NCI-H2196 (cell line): Measurements from ENCODE around the gene RUBCN.
A peak's percentile ranks its signal among the peaks of the same experiment; 100 is the strongest.
"Not testable (repeated sequence)": the region's sequence is repeated elsewhere in the genome, so short reads cannot be mapped to it uniquely, and the experiment has no call there.

Experiments
- DNase-seq: peaks from one replicate; lab custom pipeline; 2025; ENCODE audit not compliant: unreplicated experiment; lab: John Stamatoyannopoulos, UW

RUBCN gene

GRCh38 chr3:197734667-197735318 is 1.9 kb downstream of the RUBCN start:
- DNase-seq, result no peak

- no peak for DNase-seq
Observed at GRCh38 chr3:197733042-197733441, 3.7 kb downstream of the RUBCN start.

- not testable (repeated sequence) for DNase-seq
Observed at GRCh38 chr3:197731483-197731882, 5.2 kb downstream of the RUBCN start.

GRCh38 chr3:197730770-197731169 is 5.9 kb downstream of the RUBCN start:
- DNase-seq, result not testable (repeated sequence)

GRCh38 chr3:197730200-197730599 is 6.5 kb downstream of the RUBCN start:
- peak; percentile 41 for DNase-seq

- no peak for DNase-seq
Observed at GRCh38 chr3:197728487-197728886, 8.2 kb downstream of the RUBCN start.

- DNase-seq, result not testable (repeated sequence)
Observed at GRCh38 chr3:197727878-197728277, 8.8 kb downstream of the RUBCN start.

GRCh38 chr3:197722734-197723133 is 14.0 kb downstream of the RUBCN start:
- DNase-seq, result no peak

GRCh38 chr3:197720694-197721093 is 16.0 kb downstream of the RUBCN start:
- no peak for DNase-seq

- DNase-seq, result no peak
Observed at GRCh38 chr3:197718891-197719290, 17.8 kb downstream of the RUBCN start.

- no peak for DNase-seq
Observed at GRCh38 chr3:197714251-197714650, 22.5 kb downstream of the RUBCN start.

- no peak for DNase-seq
Observed at GRCh38 chr3:197713477-197713822, 23.3 kb downstream of the RUBCN start.

- DNase-seq, result no peak
Observed at GRCh38 chr3:197711973-197712707, 24.6 kb downstream of the RUBCN start.

GRCh38 chr3:197710965-197711364 is 25.7 kb downstream of the RUBCN start:
- not testable (repeated sequence) for DNase-seq

- no peak for DNase-seq
Observed at GRCh38 chr3:197709135-197709534, 27.6 kb downstream of the RUBCN start.

GRCh38 chr3:197706658-197707057 is 30.0 kb downstream of the RUBCN start:
- DNase-seq, result no peak

GRCh38 chr3:197701841-197702240 is 34.9 kb downstream of the RUBCN start:
- no peak for DNase-seq

- DNase-seq, result no peak
Observed at GRCh38 chr3:197700095-197700494, 36.6 kb downstream of the RUBCN start.

GRCh38 chr3:197697355-197697754 is 39.3 kb downstream of the RUBCN start:
- no peak for DNase-seq

GRCh38 chr3:197694251-197694650 is 42.5 kb downstream of the RUBCN start:
- no peak for DNase-seq

- DNase-seq, result no peak
Observed at GRCh38 chr3:197692641-197693040, 44.1 kb downstream of the RUBCN start.

GRCh38 chr3:197690754-197691153 is 46.0 kb downstream of the RUBCN start:
- DNase-seq, result no peak

- DNase-seq, result no peak
Observed at GRCh38 chr3:197687570-197687969, 49.1 kb downstream of the RUBCN start.
